Measurements from ENCODE around the gene CRTC2.

DNA sequence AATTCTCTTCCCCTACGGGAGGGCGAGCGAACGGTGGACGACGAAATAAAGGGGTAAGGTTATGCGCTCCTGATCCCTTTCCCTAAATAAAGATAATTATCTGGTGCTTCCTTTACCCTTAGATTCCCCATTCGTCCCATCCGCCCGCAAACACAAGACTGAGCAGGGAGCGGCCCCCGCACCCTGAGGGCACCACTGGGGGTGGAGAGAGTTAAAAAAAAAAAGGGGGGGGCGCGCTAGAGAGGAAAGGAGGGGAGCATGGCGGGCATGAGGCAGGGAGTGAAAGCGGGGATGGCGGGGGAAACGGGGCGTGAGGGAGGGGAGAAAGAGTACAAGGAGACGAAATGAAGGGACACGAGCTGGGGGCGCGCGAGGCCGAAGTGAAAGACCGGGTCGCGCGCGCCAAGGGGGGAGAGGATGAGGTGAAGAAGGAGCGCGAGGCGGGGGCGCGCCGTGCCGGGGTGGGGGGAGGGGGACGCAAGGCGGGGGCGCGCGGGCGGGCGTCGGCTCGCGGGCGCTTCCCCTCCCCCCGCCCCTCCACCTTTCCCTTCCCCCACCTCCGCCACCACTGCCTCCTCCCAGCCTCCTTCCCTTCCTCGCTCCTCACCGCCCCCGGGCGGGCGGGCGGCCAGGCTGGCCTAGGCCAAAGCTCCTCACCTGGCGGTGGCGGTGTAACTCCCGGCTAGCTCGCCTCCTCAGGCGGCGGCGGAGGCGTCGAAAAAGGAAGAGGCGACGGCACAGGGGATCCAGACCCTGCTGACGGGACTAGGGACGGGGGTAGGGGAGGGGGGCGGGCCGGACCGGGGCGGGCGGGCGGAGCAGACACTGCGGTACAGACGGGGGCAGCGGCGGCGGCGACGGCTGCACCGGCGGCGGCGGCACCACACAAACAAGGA, 36.1 kb downstream of the CRTC2 start:
- TF ChIP-seq FOS (IDR thresholded peaks at IDR 0.05; ENCODE audit: low read depth, low read length) (no peak), CTCF (conservative IDR thresholded peaks at IDR 0.05; ENCODE audit: low read depth, low read length) (no peak), USF2 (IDR thresholded peaks at IDR 0.05; ENCODE audit: low read depth, low read length) (no peak), SMC3 (IDR thresholded peaks at IDR 0.05; ENCODE audit: low read depth, low read length) (no peak), POLR2A (IDR thresholded peaks at IDR 0.05; ENCODE audit: low read depth, low read length) (no peak; the same call in 1 of the 2 replicates), ELK1 (IDR thresholded peaks at IDR 0.05; ENCODE audit: borderline replicate concordance, low read depth, low read length) (no peak), NFE2L2 (IDR thresholded peaks at IDR 0.05; ENCODE audit: low read depth, low read length) (no peak), RAD21 (IDR thresholded peaks at IDR 0.05; ENCODE audit: low read length) (no peak), CEBPB (IDR thresholded peaks at IDR 0.05; ENCODE audit: low read depth, low read length) (no peak), MXI1 (IDR thresholded peaks at IDR 0.05; ENCODE audit: borderline replicate concordance, low read depth, low read length) (no peak), CHD1 (IDR thresholded peaks at IDR 0.05; ENCODE audit: low read depth, low read length) (no peak), MAFK (IDR thresholded peaks at IDR 0.05; ENCODE audit: low read depth, low read length) (no peak)

Measured in IMR-90 (cell line).